Measurements from ENCODE around the gene IREB2. TPM values are rescaled to one million over a fixed set of nuclear protein-coding genes. Genes with fewer than 3 reads are reported as not detected.

Gene IREB2
- polyA plus RNA-seq, 1 of the 3 experiments (the other 2 are of a cell fraction): 9.5 TPM

DNA sequence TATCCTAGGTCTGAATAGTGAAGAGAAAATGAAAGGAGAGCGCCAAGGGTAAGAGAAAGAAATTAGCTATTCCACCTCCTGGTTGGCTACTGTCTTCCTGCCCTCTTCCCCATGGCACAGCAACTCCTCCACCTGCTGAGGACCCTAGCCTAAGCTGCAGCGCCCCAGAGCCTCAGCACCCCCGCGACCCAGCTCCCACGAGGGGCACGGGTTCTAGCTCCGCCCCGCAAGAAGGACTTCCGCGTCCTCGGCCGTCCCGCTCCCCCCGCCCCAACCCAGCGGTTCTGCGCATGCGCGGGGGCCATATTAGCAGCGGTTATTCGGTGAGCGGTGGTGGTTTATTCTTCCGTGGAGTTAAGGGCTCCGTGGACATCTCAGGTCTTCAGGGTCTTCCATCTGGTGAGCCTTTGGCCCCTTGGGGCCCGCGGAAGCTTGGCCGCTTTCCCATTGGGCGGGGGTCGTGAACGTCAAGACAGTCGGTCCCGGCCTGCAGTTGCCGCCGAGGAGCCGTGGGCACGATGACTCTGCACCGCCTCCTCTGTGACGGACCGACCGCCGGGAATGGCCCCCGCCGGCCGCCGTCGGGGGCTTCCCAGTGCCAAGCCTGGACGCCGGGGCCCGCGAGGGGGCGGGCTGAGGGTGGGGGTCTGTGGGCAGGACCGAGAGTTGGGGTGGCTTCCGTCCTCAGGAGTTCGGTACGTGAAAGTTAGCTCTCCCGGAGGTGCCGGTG is 102.3 kb downstream of the IREB2 start, which contains the start of gene PSMA4:
PSMA4 (plus strand) TSS at position 304 of the 730 bp plus-strand sequence. CDS start 1,484 bp downstream, outside the sequence.
- Histone ChIP-seq H2AFZ (ENCODE audit: low read depth) (peak within 1 kb of the TSS; percentile 93), H4K20me1 (ENCODE audit: insufficient read depth) (no peaks in the 10 kb centered on the region), H3K9ac (peak within 1 kb of the TSS; percentile 86), H3K9me2 (no peaks in the 10 kb centered on the region), H3K4me2 (peak within 1 kb of the TSS; percentile 83), H3K4me3 (ENCODE audit: low read depth in 2 of 2, low read length in 1 of 2) (peak within 1 kb of the TSS; percentile 81 to 83), H3F3A (replicated peaks; ENCODE audit: insufficient read depth) (no peaks in the 10 kb centered on the region), H3K79me2 (ENCODE audit: insufficient read depth) (peaks cover 37% of the 10 kb centered on the region), H3K36me3 (replicated peaks in 1 of 2; ENCODE audit: control insufficient read depth in 1 of 2, insufficient read depth in 2 of 2, low read length in 1 of 2) (peaks cover 23 to 36% of the 10 kb centered on the region in 2 experiments), H3K27ac (ENCODE audit: low read depth in 2 of 2, low read length in 1 of 2) (peak within 1 kb of the TSS; percentile 92 to 97), H3K4me1 (ENCODE audit: control insufficient read depth in 1 of 2, insufficient read depth in 2 of 2, low read depth in 1 of 2, low read length in 1 of 2) (peaks cover 4 to 5% of the 10 kb centered on the region in 2 experiments; a peak in 2 of 4 replicates), H3K9me3 (no peaks in the 10 kb centered on the region), H3K27me3 (ENCODE audit: insufficient read depth) (no peaks in the 10 kb centered on the region)
- DNase-seq: peak; percentile 98
- WGBS (ENCODE audit: low lambda C conversion rate): 3% methylated on average over 42 of the region's 56 CpGs
- CTCF ChIA-PET: interaction anchor here (0.7 to 2.2 kb wide), 8 partner anchors 9 to 211 kb away, joined by 3 to 7 read pairs (median 4); partner anchors contain the start of gene CHRNA5
- POLR2A ChIA-PET: interaction anchor here (0.9 to 1.7 kb wide), 7 partner anchors 9 to 101 kb away, joined by 3 to 17 read pairs (median 4); partner anchors contain the start of genes CHRNA5 and HYKK
- no peak for TF ChIP-seq FOXJ3 (CRISPR knock-in tag; IDR thresholded peaks at IDR 0.05)
- TF ChIP-seq, protein P1, sequence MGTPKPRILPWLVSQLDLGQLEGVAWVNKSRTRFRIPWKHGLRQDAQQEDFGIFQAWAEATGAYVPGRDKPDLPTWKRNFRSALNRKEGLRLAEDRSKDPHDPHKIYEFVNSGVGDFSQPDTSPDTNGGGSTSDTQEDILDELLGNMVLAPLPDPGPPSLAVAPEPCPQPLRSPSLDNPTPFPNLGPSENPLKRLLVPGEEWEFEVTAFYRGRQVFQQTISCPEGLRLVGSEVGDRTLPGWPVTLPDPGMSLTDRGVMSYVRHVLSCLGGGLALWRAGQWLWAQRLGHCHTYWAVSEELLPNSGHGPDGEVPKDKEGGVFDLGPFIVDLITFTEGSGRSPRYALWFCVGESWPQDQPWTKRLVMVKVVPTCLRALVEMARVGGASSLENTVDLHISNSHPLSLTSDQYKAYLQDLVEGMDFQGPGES (IDR thresholded peaks at IDR 0.05; ENCODE audit: low read depth, low read length): no peak
- peak; percentile 10 for TF ChIP-seq CHD2 (IDR thresholded peaks at IDR 0.05; ENCODE audit: low read length, partially characterized antibody)
- TF ChIP-seq SIN3A (IDR thresholded peaks at IDR 0.05; ENCODE audit: borderline replicate concordance, low read depth, low read length): no peak
- TF ChIP-seq RFX5 (IDR thresholded peaks at IDR 0.05; ENCODE audit: low read length): no peak
- no peak for TF ChIP-seq TEAD4 (IDR thresholded peaks at IDR 0.05; ENCODE audit: borderline replicate concordance, insufficient read depth)
- TF ChIP-seq FOSL2 (IDR thresholded peaks at IDR 0.05; ENCODE audit: borderline replicate concordance, low read depth): no peak
- TF ChIP-seq YY1 (IDR thresholded peaks at IDR 0.05; ENCODE audit: low read depth): peak; percentile 91
- TF ChIP-seq EZH2phosphoT487 (IDR thresholded peaks at IDR 0.05; ENCODE audit: borderline replicate concordance, low read depth): no peak
- TF ChIP-seq GABPA (IDR thresholded peaks at IDR 0.05; ENCODE audit: low read depth): peak; percentile 35; the same call in 1 of the 2 replicates
- TF ChIP-seq NFIC (IDR thresholded peaks at IDR 0.05; ENCODE audit: borderline replicate concordance): no peak
- TF ChIP-seq, protein P2, sequence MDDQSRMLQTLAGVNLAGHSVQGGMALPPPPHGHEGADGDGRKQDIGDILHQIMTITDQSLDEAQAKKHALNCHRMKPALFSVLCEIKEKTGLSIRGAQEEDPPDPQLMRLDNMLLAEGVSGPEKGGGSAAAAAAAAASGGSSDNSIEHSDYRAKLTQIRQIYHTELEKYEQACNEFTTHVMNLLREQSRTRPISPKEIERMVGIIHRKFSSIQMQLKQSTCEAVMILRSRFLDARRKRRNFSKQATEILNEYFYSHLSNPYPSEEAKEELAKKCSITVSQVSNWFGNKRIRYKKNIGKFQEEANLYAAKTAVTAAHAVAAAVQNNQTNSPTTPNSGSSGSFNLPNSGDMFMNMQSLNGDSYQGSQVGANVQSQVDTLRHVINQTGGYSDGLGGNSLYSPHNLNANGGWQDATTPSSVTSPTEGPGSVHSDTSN (IDR thresholded peaks at IDR 0.05): no peak
- no peak for TF ChIP-seq RXRA (IDR thresholded peaks at IDR 0.05; ENCODE audit: borderline replicate concordance, low read depth)
- TF ChIP-seq ELF1 (IDR thresholded peaks at IDR 0.05): peak; percentile 95
- TF ChIP-seq, protein P3, sequence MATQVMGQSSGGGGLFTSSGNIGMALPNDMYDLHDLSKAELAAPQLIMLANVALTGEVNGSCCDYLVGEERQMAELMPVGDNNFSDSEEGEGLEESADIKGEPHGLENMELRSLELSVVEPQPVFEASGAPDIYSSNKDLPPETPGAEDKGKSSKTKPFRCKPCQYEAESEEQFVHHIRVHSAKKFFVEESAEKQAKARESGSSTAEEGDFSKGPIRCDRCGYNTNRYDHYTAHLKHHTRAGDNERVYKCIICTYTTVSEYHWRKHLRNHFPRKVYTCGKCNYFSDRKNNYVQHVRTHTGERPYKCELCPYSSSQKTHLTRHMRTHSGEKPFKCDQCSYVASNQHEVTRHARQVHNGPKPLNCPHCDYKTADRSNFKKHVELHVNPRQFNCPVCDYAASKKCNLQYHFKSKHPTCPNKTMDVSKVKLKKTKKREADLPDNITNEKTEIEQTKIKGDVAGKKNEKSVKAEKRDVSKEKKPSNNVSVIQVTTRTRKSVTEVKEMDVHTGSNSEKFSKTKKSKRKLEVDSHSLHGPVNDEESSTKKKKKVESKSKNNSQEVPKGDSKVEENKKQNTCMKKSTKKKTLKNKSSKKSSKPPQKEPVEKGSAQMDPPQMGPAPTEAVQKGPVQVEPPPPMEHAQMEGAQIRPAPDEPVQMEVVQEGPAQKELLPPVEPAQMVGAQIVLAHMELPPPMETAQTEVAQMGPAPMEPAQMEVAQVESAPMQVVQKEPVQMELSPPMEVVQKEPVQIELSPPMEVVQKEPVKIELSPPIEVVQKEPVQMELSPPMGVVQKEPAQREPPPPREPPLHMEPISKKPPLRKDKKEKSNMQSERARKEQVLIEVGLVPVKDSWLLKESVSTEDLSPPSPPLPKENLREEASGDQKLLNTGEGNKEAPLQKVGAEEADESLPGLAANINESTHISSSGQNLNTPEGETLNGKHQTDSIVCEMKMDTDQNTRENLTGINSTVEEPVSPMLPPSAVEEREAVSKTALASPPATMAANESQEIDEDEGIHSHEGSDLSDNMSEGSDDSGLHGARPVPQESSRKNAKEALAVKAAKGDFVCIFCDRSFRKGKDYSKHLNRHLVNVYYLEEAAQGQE (IDR thresholded peaks at IDR 0.05; ENCODE audit: low read depth, low read length): 0 out of 2 replicates have a peak, but pooled peaks have one; percentile 3
- peak; percentile 83 for TF ChIP-seq TAF1 (IDR thresholded peaks at IDR 0.05; ENCODE audit: borderline replicate concordance, low read depth, low read length)
- no peak for TF ChIP-seq JUND (IDR thresholded peaks at IDR 0.05)
- TF ChIP-seq, protein P4, sequence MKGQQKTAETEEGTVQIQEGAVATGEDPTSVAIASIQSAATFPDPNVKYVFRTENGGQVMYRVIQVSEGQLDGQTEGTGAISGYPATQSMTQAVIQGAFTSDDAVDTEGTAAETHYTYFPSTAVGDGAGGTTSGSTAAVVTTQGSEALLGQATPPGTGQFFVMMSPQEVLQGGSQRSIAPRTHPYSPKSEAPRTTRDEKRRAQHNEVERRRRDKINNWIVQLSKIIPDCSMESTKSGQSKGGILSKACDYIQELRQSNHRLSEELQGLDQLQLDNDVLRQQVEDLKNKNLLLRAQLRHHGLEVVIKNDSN (IDR thresholded peaks at IDR 0.05; ENCODE audit: borderline replicate concordance, low read depth): no peak; the same call in 1 of the 2 replicates
- peak; percentile 82 for TF ChIP-seq MXI1 (IDR thresholded peaks at IDR 0.05; ENCODE audit: low read depth, low read length)
- TF ChIP-seq, protein P5, sequence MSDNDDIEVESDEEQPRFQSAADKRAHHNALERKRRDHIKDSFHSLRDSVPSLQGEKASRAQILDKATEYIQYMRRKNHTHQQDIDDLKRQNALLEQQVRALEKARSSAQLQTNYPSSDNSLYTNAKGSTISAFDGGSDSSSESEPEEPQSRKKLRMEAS (IDR thresholded peaks at IDR 0.05; ENCODE audit: low read depth): peak; percentile 87; the same call in 1 of the 2 replicates
- TF ChIP-seq EP300 (IDR thresholded peaks at IDR 0.05; ENCODE audit: borderline replicate concordance in 1 of 2, low read depth in 1 of 2, low read length in 1 of 2): no peak
- no peak for TF ChIP-seq RCOR1 (IDR thresholded peaks at IDR 0.05; ENCODE audit: low read length)
- TF ChIP-seq, protein P6, sequence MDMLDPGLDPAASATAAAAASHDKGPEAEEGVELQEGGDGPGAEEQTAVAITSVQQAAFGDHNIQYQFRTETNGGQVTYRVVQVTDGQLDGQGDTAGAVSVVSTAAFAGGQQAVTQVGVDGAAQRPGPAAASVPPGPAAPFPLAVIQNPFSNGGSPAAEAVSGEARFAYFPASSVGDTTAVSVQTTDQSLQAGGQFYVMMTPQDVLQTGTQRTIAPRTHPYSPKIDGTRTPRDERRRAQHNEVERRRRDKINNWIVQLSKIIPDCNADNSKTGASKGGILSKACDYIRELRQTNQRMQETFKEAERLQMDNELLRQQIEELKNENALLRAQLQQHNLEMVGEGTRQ (IDR thresholded peaks at IDR 0.05; ENCODE audit: borderline replicate concordance, low read depth, low read length): no peak

All from SK-N-SH (cell line).